Ascending aorta (tissue), 1 donor: ENCODE measurements around the gene ROCK1. TPM values are rescaled to one million over a fixed set of nuclear protein-coding genes. Genes with fewer than 3 reads are reported as not detected.

Source experiments
- total RNA-seq: library from RNA; depleted of rRNA; stranded (reverse); fragments of >200 nt; gene quantifications from one replicate; pipeline ENCODE4 v1.1.0, GENCODE V29; 2016

The ROCK1 gene
- total RNA-seq, 1 donor from 2014 or later, result 32.0 TPM

Other genes starting within 250 kb of the ROCK1 start
- gene GREB1L, start 130.4 kb upstream of the ROCK1 start, total RNA-seq, result 2.2 TPM